Mesenchymal stem cell (in vitro differentiated cells and primary cell): ENCODE measurements around the gene TNFAIP3. TPM values are rescaled to one million over a fixed set of nuclear protein-coding genes. Genes with fewer than 3 reads are reported as not detected.

Experiments used
- DNase-seq: peaks from one replicate; pipeline ENCODE4 v3.0.0-alpha.2; 2013
- H2AFZ ChIP-seq: one replicate; pipeline ENCODE4 v1.6.1; 2013; ENCODE audit warnings: low read depth, mild to moderate bottlenecking, control low read depth, inconsistent platforms, low read length, moderate library complexity
- H2AK5ac ChIP-seq: 2 replicates; pipeline ENCODE4 v1.6.1; 2013; ENCODE audit warnings: low read length, moderate library complexity, mild to moderate bottlenecking, inconsistent platforms; ENCODE audit not compliant: severe bottlenecking
- H2BK120ac ChIP-seq: one replicate; pipeline ENCODE4 v1.6.1; 2013; ENCODE audit warnings: low read depth, mild to moderate bottlenecking, inconsistent platforms, low read length, moderate library complexity
- H2BK12ac ChIP-seq, 2 experiments: one replicate each; pipeline ENCODE4 v1.6.1; 2013; ENCODE audit warnings: inconsistent platforms in 2 of 2, low read length in 2 of 2, mild to moderate bottlenecking in 2 of 2, moderate library complexity in 2 of 2, control low read depth in 1 of 2
- H2BK15ac ChIP-seq: one replicate; pipeline ENCODE4 v1.6.1; 2013; ENCODE audit warnings: mild to moderate bottlenecking, low read depth, inconsistent platforms; ENCODE audit not compliant: poor library complexity, severe bottlenecking
- H2BK5ac ChIP-seq: 2 replicates; pipeline ENCODE4 v1.6.1; 2013; ENCODE audit warnings: low read depth, mild to moderate bottlenecking, low read length, control low read depth, inconsistent platforms; ENCODE audit not compliant: poor library complexity, severe bottlenecking
- H3K14ac ChIP-seq, 2 experiments: one replicate each; pipeline ENCODE4 v1.6.1; 2013; ENCODE audit warnings: inconsistent platforms in 2 of 2, low read length in 2 of 2, control low read depth in 1 of 2, mild to moderate bottlenecking in 1 of 2, moderate library complexity in 1 of 2
- H3K18ac ChIP-seq, 2 experiments: one replicate each; pipeline ENCODE4 v1.6.1; 2013; ENCODE audit warnings: inconsistent platforms in 2 of 2, low read length in 2 of 2, control low read depth in 1 of 2, low read depth in 1 of 2, mild to moderate bottlenecking in 1 of 2
- H3K23ac ChIP-seq, 2 experiments: one replicate each; pipeline ENCODE4 v1.6.1; 2013; ENCODE audit warnings: inconsistent platforms in 2 of 2, low read length in 2 of 2, mild to moderate bottlenecking in 2 of 2, moderate library complexity in 2 of 2, control low read depth in 1 of 2
- H3K27ac ChIP-seq: 2 replicates; pipeline ENCODE4 v1.5.1; 2013; ENCODE audit warnings: mild to moderate bottlenecking, moderate library complexity, low read length, control low read depth, inconsistent platforms; ENCODE audit not compliant: poor library complexity, severe bottlenecking
- H3K27me3 ChIP-seq, 2 experiments: 2 replicates each; pipeline versions ENCODE4 v1.6.1 to v1.7.0; 2013; ENCODE audit warnings: low read length in 2 of 2, mild to moderate bottlenecking in 2 of 2, moderate library complexity in 2 of 2, control low read depth in 1 of 2, inconsistent platforms in 1 of 2; ENCODE audit not compliant: control insufficient read depth in 1 of 2, insufficient read depth in 1 of 2
- H3K36me3 ChIP-seq, 2 experiments: 2 replicates each; pipeline versions ENCODE4 v1.6.1 to v1.7.0; 2013; ENCODE audit warnings: low read length in 2 of 2, control low read depth in 1 of 2, inconsistent platforms in 1 of 2, low read depth in 1 of 2, mild to moderate bottlenecking in 1 of 2; ENCODE audit not compliant: insufficient read depth in 2 of 2, control insufficient read depth in 1 of 2
- H3K4ac ChIP-seq, 2 experiments: one replicate each; pipeline ENCODE4 v1.6.1; 2013; ENCODE audit warnings: inconsistent platforms in 2 of 2, low read length in 2 of 2, mild to moderate bottlenecking in 2 of 2, moderate library complexity in 2 of 2, control low read depth in 1 of 2, low read depth in 1 of 2
- H3K4me1 ChIP-seq: 2 replicates; pipeline ENCODE4 v1.6.1; 2013; ENCODE audit warnings: low read depth, low read length, control low read depth; ENCODE audit not compliant: control insufficient read depth, insufficient read depth
- H3K4me2 ChIP-seq: 2 replicates; pipeline ENCODE4 v1.6.1; 2013; ENCODE audit warnings: low read length, mild to moderate bottlenecking, inconsistent platforms; ENCODE audit not compliant: poor library complexity, severe bottlenecking
- H3K4me3 ChIP-seq, 2 experiments: 2 replicates each; pipeline versions ENCODE4 v1.5.1 to v1.7.0; 2013; ENCODE audit warnings: low read length in 2 of 2, mild to moderate bottlenecking in 2 of 2, control low read depth in 1 of 2, low read depth in 1 of 2; ENCODE audit not compliant: insufficient read depth in 1 of 2
- H3K79me1 ChIP-seq: replicated peaks from 2 replicates; pipeline ENCODE4 v1.6.1; 2013; ENCODE audit warnings: mild to moderate bottlenecking, control low read depth, low read length, inconsistent platforms; ENCODE audit not compliant: poor library complexity, severe bottlenecking
- H3K9ac ChIP-seq: 2 replicates; pipeline ENCODE4 v1.7.0; 2013; ENCODE audit warnings: mild to moderate bottlenecking, low read length, moderate library complexity
- H3K9me3 ChIP-seq: 2 replicates; pipeline ENCODE4 v1.7.0; 2013; ENCODE audit warnings: mild to moderate bottlenecking, low read length; ENCODE audit not compliant: control insufficient read depth
- H4K8ac ChIP-seq: one replicate; pipeline ENCODE4 v1.6.1; 2013; ENCODE audit warnings: inconsistent platforms, mild to moderate bottlenecking, low read length, moderate library complexity
- H4K91ac ChIP-seq: one replicate; pipeline ENCODE4 v1.6.1; 2013; ENCODE audit warnings: mild to moderate bottlenecking, low read length, inconsistent platforms
- whole genome bisulfite sequencing: methylation state at CpG from one replicate; pipeline ENCODE4 v1.1.7; 2013; ENCODE audit warnings: mixed read lengths; 5-methylcytosine and 5-hydroxymethylcytosine counted together
- polyA plus RNA-seq, 2 experiments: library from polyadenylated mRNA; stranded (reverse); fragments of 200-250 nt; gene quantifications; one replicate each; pipeline ENCODE4 v1.2.3, GENCODE V29; 2013

The TNFAIP3 gene
- polyA plus RNA-seq (2013, experiment 1 of 2) = 8.2 TPM
- polyA plus RNA-seq (2013, experiment 2 of 2) = 7.2 TPM

GRCh38 chr6:137866914-137867684 lies at the start of gene TNFAIP3:
Gene TNFAIP3, plus strand, starts transcription at chr6:137867259. Its CDS starts 3,969 bp downstream, at chr6:137871228.
- Histone ChIP-seq H3K4me2 (peak within 1 kb of the TSS; percentile 92), H3K18ac (peak within 1 kb of the TSS; percentile 52 to 87), H2BK120ac (peak within 1 kb of the TSS; percentile 11), H4K8ac (peak within 1 kb of the TSS; percentile 78), H3K4me3 (peak within 1 kb of the TSS; percentile 70 to 92), H3K9ac (peak within 1 kb of the TSS; percentile 91), H3K4ac (peak within 1 kb of the TSS; percentile 48 to 76), H3K14ac (peak within 1 kb of the TSS in 1 of 2 experiments; percentile 96), H3K4me1 (peaks cover 8% of the 10 kb centered on the region), H2AK5ac (no peak within 1 kb of the TSS), H3K27me3 (no peaks in the 10 kb centered on the region), H2BK12ac (peak within 1 kb of the TSS in 1 of 2 experiments; percentile 96), H2AFZ (peak within 1 kb of the TSS; percentile 82), H3K27ac (no peak within 1 kb of the TSS), H3K23ac (peak within 1 kb of the TSS in 1 of 2 experiments; percentile 94), H2BK5ac (no peak within 1 kb of the TSS), H3K9me3 (no peaks in the 10 kb centered on the region), H4K91ac (peak within 1 kb of the TSS; percentile 23), H3K36me3 (no peaks in the 10 kb centered on the region), H3K79me1 (peaks cover 19% of the 10 kb centered on the region), H2BK15ac (peak within 1 kb of the TSS; percentile 98)
- DNase-seq = peak; percentile 96
- 1% methylated on average over 65 of the region's 87 CpGs for WGBS

- H4K8ac ChIP-seq = no peak overlapping the region
- DNase-seq = no peak
- no peak overlapping the region for H3K4me3 ChIP-seq
- H3K36me3 ChIP-seq = no peaks in the 10 kb centered on the region
- WGBS = 100% methylated on average over 3 of the region's 3 CpGs
- no peak overlapping the region for H2BK120ac ChIP-seq
- no peak overlapping the region for H3K27ac ChIP-seq
- no peak overlapping the region for H2AFZ ChIP-seq
- no peak overlapping the region for H3K14ac ChIP-seq
- no peak overlapping the region for H2AK5ac ChIP-seq
- H3K4me1 ChIP-seq = no peaks in the 10 kb centered on the region
- no peak overlapping the region for H2BK5ac ChIP-seq
- H2BK15ac ChIP-seq = no peak overlapping the region
- no peak overlapping the region for H3K23ac ChIP-seq
- no peak overlapping the region for H3K9ac ChIP-seq
- no peaks in the 10 kb centered on the region for H3K9me3 ChIP-seq
- no peak overlapping the region for H3K4me2 ChIP-seq
- H2BK12ac ChIP-seq = no peak overlapping the region
- H3K27me3 ChIP-seq = no peaks in the 10 kb centered on the region
- no peaks in the 10 kb centered on the region for H3K79me1 ChIP-seq
- no peak overlapping the region for H3K18ac ChIP-seq
- no peak overlapping the region for H3K4ac ChIP-seq
- no peak overlapping the region for H4K91ac ChIP-seq
Observed at GRCh38 chr6:137818440-137818839, 48.6 kb upstream of the TNFAIP3 start.

GRCh38 chr6:137819740-137820139 lies 47.3 kb upstream of the TNFAIP3 start:
- no peak overlapping the region for H4K8ac ChIP-seq
- no peak overlapping the region for H2AK5ac ChIP-seq
- no peaks in the 10 kb centered on the region for H3K79me1 ChIP-seq
- H3K4ac ChIP-seq = no peak overlapping the region
- 92% methylated on average over 2 of the region's 2 CpGs for WGBS
- H2BK15ac ChIP-seq = no peak overlapping the region
- H2AFZ ChIP-seq = no peak overlapping the region
- no peak overlapping the region for H3K14ac ChIP-seq
- no peak overlapping the region for H2BK5ac ChIP-seq
- no peaks in the 10 kb centered on the region for H3K4me1 ChIP-seq
- H3K4me3 ChIP-seq = no peak overlapping the region
- H3K23ac ChIP-seq = no peak overlapping the region
- no peak overlapping the region for H3K9ac ChIP-seq
- no peak overlapping the region for H2BK120ac ChIP-seq
- no peaks in the 10 kb centered on the region for H3K9me3 ChIP-seq
- H3K27ac ChIP-seq = no peak overlapping the region
- H4K91ac ChIP-seq = no peak overlapping the region
- no peaks in the 10 kb centered on the region for H3K36me3 ChIP-seq
- no peaks in the 10 kb centered on the region for H3K27me3 ChIP-seq
- H3K18ac ChIP-seq = peak overlapping the region in 1 of 2 experiments; percentile 68
- H3K4me2 ChIP-seq = no peak overlapping the region
- DNase-seq = peak; percentile 54
- H2BK12ac ChIP-seq = no peak overlapping the region

GRCh38 chr6:137820425-137820824 lies 46.6 kb upstream of the TNFAIP3 start:
- WGBS = 100% methylated on average over 1 of the region's 2 CpGs
- no peak overlapping the region for H2BK120ac ChIP-seq

More at GRCh38 chr6:137820425-137820824, 46.6 kb upstream of the TNFAIP3 start:
- Histone ChIP-seq H4K8ac (no peak overlapping the region), H3K79me1 (no peaks in the 10 kb centered on the region), H3K14ac (no peak overlapping the region), H3K23ac (no peak overlapping the region), H3K4me1 (no peaks in the 10 kb centered on the region), H2BK12ac (no peak overlapping the region), H3K18ac (peak overlapping the region in 1 of 2 experiments; percentile 68), H3K27me3 (no peaks in the 10 kb centered on the region), H3K4me2 (no peak overlapping the region), H2AFZ (no peak overlapping the region), H3K4me3 (peak overlapping the region in 1 of 2 experiments; percentile 23), H3K9me3 (no peaks in the 10 kb centered on the region), H3K9ac (peak overlapping the region; percentile 16), H3K4ac (no peak overlapping the region), H2AK5ac (no peak overlapping the region), H2BK5ac (no peak overlapping the region), H3K27ac (no peak overlapping the region), H2BK15ac (no peak overlapping the region), H4K91ac (no peak overlapping the region), H3K36me3 (no peaks in the 10 kb centered on the region)
- peak; percentile 55 for DNase-seq
